Lower lobe of right lung (tissue), 2 donors: ENCODE measurements around the gene CCN6. TPM values are rescaled to one million over a fixed set of nuclear protein-coding genes. Genes with fewer than 3 reads are reported as not detected.

ENCODE experiments used
- ATAC-seq, 2 donors: fragments of 200-7000 bp; cut with Tn5 transposase; one replicate each; pipeline ENCODE4 v1.9.1; 2020 to 2022; ENCODE audit warnings: mild to moderate bottlenecking in 2 of 2, moderate library complexity in 2 of 2
- DNase-seq: peaks from one replicate; pipeline ENCODE4 v3.0.0-alpha.2; 2020
- H3K27ac ChIP-seq: fragments of 200-600 bp; one replicate; pipeline ENCODE4 v1.8.0; 2022
- H3K27me3 ChIP-seq: fragments of 200-600 bp; one replicate; pipeline ENCODE4 v1.8.0; 2022; ENCODE audit warnings: low read depth
- H3K36me3 ChIP-seq: fragments of 200-600 bp; one replicate; pipeline ENCODE4 v1.8.0; 2022; ENCODE audit warnings: mild to moderate bottlenecking
- H3K4me1 ChIP-seq: fragments of 200-600 bp; one replicate; pipeline ENCODE4 v1.8.0; 2022
- H3K4me3 ChIP-seq: fragments of 200-600 bp; one replicate; pipeline ENCODE4 v1.8.0; 2022; ENCODE audit warnings: mild to moderate bottlenecking
- H3K9me3 ChIP-seq: fragments of 200-600 bp; one replicate; pipeline ENCODE4 v1.8.0; 2022
- CTCF ChIP-seq: fragments of 200-600 bp; IDR thresholded peaks from one replicate; pipeline ENCODE4 v1.8.0; 2022; ENCODE audit warnings: antibody characterized with exemption, mild to moderate bottlenecking
- intact Hi-C: fragments of 100-400 bp; cut with DNase I; formaldehyde crosslinking; loops from one replicate; pipeline ENCODE4 v1.11.0; 2022
- total RNA-seq: library from RNA; stranded (reverse); fragmentation: NEBNext Ultra II Directional; extraction: Animal tissue kit (Norgen Biotek cat#: 25700); gene quantifications from one replicate; pipeline ENCODE4 v1.2.1, GENCODE V29; 2021
- donor health status: DM: no; HTN: yes; CAD: no; lungs with severe emphysema.

The CCN6 gene
- total RNA-seq, 1 donor from 2014 or later: not detected

- Histone ChIP-seq H3K4me1 (peaks cover 8% of the 10 kb centered on the region), H3K9me3 (no peaks in the 10 kb centered on the region), H3K27ac (no peak overlapping the region), H3K36me3 (no peaks in the 10 kb centered on the region), H3K27me3 (no peaks in the 10 kb centered on the region), H3K4me3 (no peak overlapping the region)
- DNase-seq: no peak
- peak in 1 of 2 donors; percentile 25 for ATAC-seq
- no peak for TF ChIP-seq CTCF
- intact Hi-C loops: no loop called here
These were observed 45.4 kb upstream of the CCN6 start for GRCh38 chr6:112008482-112008881.

GRCh38 chr6:112010328-112010727, 43.6 kb upstream of the CCN6 start:
- ATAC-seq: no peak
- intact Hi-C loops: no loop called here
- no peak for TF ChIP-seq CTCF
- DNase-seq: no peak
- Histone ChIP-seq H3K9me3 (no peaks in the 10 kb centered on the region), H3K27ac (no peak overlapping the region), H3K36me3 (no peaks in the 10 kb centered on the region), H3K4me3 (no peak overlapping the region), H3K4me1 (peaks cover 8% of the 10 kb centered on the region), H3K27me3 (no peaks in the 10 kb centered on the region)

GRCh38 chr6:112013051-112013450, 40.9 kb upstream of the CCN6 start:
- no peak for TF ChIP-seq CTCF
- no peak overlapping the region for H3K4me3 ChIP-seq
- DNase-seq (no peak), ATAC-seq (no peak)
- no peaks in the 10 kb centered on the region for H3K9me3 ChIP-seq
- H3K36me3 ChIP-seq: no peaks in the 10 kb centered on the region
- no peaks in the 10 kb centered on the region for H3K27me3 ChIP-seq
- no peak overlapping the region for H3K27ac ChIP-seq
- peaks cover under 1% of the 10 kb centered on the region for H3K4me1 ChIP-seq
- intact Hi-C loops: no loop called here

- DNase-seq: no peak
- no peak for TF ChIP-seq CTCF
- Histone ChIP-seq H3K9me3 (no peaks in the 10 kb centered on the region), H3K4me1 (peaks cover 7% of the 10 kb centered on the region), H3K27ac (no peak overlapping the region), H3K27me3 (no peaks in the 10 kb centered on the region), H3K36me3 (no peaks in the 10 kb centered on the region), H3K4me3 (no peak overlapping the region)
- intact Hi-C loops: no loop called here
- ATAC-seq: peak in 1 of 2 donors; percentile 17
These were observed 39.4 kb upstream of the CCN6 start for GRCh38 chr6:112014483-112014882.

GRCh38 chr6:112015725-112016124, 38.2 kb upstream of the CCN6 start:
- TF ChIP-seq CTCF: no peak
- H3K4me3 ChIP-seq: no peak overlapping the region
- no peaks in the 10 kb centered on the region for H3K36me3 ChIP-seq
- no peaks in the 10 kb centered on the region for H3K9me3 ChIP-seq
- no peak overlapping the region for H3K27ac ChIP-seq
- H3K4me1 ChIP-seq: peaks cover 7% of the 10 kb centered on the region
- ATAC-seq: peak in 1 of 2 donors; percentile 20
- no peak for DNase-seq
- intact Hi-C loops: no loop called here
- no peaks in the 10 kb centered on the region for H3K27me3 ChIP-seq

GRCh38 chr6:112016320-112016719, 37.6 kb upstream of the CCN6 start:
- intact Hi-C loops: no loop called here
- H3K36me3 ChIP-seq: no peaks in the 10 kb centered on the region
- no peaks in the 10 kb centered on the region for H3K9me3 ChIP-seq
- H3K4me1 ChIP-seq: peaks cover 7% of the 10 kb centered on the region
- DNase-seq: no peak
- no peak overlapping the region for H3K27ac ChIP-seq
- TF ChIP-seq CTCF: no peak
- H3K27me3 ChIP-seq: no peaks in the 10 kb centered on the region
- peak; percentile 26 to 33 for ATAC-seq
- H3K4me3 ChIP-seq: no peak overlapping the region
